HS-5 (cell line): ENCODE results near the gene FIBCD1.
"Not testable (repeated sequence)": the region's sequence is repeated elsewhere in the genome, so short reads cannot be mapped to it uniquely, and the experiment has no call there.

Source experiments
- DNase-seq: peaks from one replicate; pipeline ENCODE4 v3.0.0-alpha.2; 2012; ENCODE audit warnings: low read depth

FIBCD1 gene

GRCh38 chr9:130973686-130974281 lies 34.7 kb upstream of the FIBCD1 start:
- no peak for DNase-seq

DNA sequence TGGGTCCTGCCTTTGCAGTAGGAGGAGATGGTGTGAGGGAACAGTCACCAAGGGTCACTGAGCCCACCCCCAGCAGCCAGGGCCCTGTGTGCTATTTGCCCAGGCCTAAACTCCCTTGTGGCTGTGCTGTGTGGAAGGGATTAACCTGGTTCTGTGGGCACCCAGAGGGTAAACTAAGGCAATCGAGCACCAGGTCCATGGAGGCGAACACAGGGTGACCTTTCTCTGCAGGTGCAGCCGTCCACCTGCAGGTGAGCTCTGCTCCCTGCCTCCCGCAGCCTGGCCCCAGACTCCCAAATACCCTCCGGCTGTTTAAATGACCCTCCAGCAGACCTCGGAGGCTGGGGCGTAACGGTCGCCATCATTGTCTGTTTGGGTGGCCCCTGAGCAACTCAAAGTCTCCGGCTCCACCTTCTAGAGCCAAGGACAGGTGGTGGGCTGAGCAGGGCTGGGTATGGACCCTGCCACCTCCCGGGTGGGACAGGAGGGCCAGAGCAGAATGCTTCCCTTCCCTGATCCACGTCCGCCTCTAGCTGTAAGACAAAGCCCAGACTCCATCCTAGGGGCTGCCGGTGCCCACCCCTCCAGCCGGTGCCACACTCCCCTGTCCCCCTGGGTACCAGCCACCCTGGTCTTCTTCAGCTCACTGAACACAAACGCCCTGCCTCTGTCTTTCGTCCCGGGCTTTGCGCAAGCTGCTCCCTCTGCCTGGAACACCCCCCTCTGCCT lies 34.1 kb upstream of the FIBCD1 start:
- no peak for DNase-seq

GRCh38 chr9:130972277-130972956 lies 33.4 kb upstream of the FIBCD1 start:
- no peak for DNase-seq

- DNase-seq = no peak
Measured at GRCh38 chr9:130971294-130971849, 32.3 kb upstream of the FIBCD1 start.

GRCh38 chr9:130970855-130971254 lies 31.8 kb upstream of the FIBCD1 start:
- no peak for DNase-seq

GRCh38 chr9:130970052-130970451 lies 31.0 kb upstream of the FIBCD1 start:
- DNase-seq = no peak

DNA sequence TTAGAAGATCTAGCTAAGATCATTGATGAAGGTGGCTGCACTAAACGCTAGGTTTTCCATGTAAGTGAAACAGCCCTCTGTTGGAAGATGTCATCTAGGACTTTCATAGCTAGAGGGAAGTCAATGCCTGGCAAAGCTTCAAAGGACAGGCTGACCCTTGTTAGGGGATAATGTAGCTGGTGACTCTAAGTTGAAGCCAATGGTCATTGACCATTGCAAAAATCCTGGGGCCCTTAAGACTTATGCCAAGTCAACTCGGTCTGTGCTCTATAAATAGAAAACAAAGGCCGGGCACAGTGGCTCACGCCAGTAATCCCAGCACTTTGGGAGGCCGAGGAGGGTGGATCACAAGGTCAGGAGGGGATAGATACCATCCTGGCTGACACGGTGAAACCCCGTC lies 26.6 kb upstream of the FIBCD1 start:
- no peak for DNase-seq

GRCh38 chr9:130963916-130964315 lies 24.9 kb upstream of the FIBCD1 start:
- DNase-seq = no peak

GRCh38 chr9:130963337-130963908 lies 24.4 kb upstream of the FIBCD1 start:
- DNase-seq = no peak

DNA sequence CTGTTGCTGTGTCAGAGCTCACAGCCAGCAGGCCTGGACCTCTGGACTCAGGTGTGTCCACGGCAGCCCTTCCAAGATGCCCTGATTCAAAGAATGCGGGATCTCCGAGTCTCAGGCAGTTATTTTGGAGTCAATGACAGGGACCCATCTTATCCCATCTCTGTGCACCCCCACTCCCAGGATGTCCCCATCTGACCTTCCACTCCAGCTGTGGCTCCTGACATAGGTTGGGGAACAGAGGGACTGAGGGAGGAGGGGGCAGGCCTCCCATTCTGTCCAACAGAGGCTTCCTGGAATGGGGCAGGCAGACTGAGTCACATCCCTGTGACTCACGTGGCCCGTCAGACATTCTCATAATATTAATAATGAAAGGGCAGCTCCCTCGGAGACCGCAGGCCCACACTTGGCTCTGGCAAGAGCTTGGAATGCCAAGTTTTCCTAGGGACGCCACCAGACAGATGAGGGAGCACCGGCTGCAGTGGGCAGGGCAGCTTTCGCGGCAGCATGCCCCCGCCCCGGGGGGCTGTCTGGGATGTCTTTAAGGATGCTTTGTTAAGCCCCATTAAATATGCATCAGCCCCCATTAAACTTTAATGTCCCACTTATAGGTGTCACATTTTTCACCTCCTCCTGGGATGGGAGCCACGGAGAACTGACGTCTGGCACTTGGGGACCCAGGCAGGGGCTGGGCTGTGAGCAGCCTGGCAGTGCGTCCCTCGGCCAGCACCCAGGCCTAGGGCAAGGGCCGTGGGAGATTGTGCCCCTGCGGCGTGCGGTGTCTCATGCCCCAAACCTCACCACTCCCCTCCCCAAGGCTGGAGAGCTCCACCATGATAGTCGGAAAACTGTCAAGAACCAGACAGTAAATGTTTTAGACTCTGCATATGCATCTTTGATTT lies 23.6 kb upstream of the FIBCD1 start:
- DNase-seq = peak; percentile 90

- DNase-seq = no peak
Measured at GRCh38 chr9:130961511-130962300, 22.7 kb upstream of the FIBCD1 start.

DNA sequence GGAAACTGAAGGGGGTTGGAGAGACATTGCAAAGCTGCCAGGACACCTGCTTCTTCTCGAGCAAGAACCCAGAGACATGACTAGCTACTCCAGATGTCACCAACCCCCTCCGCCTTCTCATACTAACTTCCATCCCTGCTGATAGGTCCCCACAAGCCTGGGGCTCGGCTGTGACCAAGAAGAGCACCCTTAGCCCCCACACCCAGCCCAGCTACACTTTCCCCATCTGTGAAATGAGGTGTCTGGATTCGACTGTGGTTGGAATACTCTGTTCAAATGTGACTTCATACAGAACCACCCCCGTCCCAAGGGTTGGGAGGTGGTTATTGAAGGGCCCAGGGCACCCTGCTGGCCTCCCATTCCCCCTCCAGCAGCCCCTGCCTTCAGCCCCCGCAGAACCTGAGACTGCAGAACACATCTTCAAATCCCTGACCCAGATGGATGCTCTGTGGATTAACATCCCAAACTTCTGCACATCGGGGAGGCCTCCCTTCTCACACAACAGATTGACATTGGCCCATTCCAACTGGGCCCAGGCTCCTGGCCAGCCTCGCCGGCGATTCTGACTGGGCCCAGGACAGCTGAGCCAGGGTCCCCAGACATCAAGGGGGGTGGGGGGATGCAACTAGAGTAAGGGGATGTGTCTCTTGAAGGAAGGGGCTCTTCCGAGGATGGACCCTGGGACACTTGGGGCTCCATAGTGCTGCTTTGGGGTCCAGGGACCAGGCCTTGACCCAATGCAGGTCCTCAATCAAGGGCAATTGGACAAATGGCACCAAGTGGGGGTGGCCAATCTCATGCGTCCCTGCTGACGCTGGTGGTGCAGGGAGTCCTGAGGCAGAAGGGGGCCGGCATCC lies 21.7 kb upstream of the FIBCD1 start:
- no peak for DNase-seq

DNA sequence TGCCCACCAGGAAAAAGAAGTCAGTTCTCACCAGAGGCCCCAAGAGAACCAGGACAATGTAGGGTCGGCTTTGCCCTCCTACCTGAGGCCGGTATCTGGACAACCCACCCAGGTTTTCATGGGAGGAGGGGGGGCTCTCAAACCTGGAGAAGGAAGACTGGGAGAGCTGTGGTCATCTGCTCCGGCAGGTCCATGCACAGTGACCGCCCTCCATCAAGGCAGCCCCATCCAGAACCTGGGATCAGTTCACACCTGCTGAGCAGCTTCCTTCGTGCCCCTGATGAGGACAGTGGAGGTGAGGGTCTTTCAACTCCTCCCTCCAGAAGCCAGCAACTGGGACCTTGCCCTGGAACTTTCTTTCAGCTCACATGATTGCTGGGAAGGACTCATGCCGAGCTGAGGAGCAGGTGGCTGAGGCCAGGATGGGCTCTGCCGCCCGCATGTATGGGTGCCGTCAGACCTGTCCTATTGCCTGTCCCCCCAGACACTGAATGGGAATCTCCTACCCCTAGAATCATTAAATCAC lies 20.8 kb upstream of the FIBCD1 start:
- no peak for DNase-seq

DNA sequence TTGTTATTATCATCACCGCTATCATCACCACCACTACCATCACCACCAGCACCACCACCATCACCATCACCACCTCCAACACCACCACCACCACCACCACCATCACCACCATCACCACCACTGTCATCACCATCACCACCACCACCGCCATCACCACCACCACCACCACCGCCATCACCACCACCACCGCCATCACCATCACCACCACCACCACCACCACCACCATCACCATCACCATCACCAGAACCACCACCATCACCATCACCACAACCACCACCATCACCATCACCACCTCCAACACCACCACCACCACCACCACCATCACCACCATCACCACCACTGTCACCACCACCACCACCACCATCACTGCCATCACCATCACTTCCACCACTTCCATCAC lies 19.5 kb upstream of the FIBCD1 start:
- DNase-seq = not testable (repeated sequence)

GRCh38 chr9:130957451-130958203 lies 18.6 kb upstream of the FIBCD1 start:
- no peak for DNase-seq

- no peak for DNase-seq
Measured at GRCh38 chr9:130956636-130957450, 17.8 kb upstream of the FIBCD1 start.

- DNase-seq = no peak
Measured at GRCh38 chr9:130955947-130956621, 17.0 kb upstream of the FIBCD1 start.
